Amniotic stem cell (primary cell): ENCODE results near the gene RAC2.

ENCODE experiments used
- DNase-seq: peaks from one replicate; lab custom pipeline; 2025; lab: John Stamatoyannopoulos, UW

RAC2 gene

GRCh38 chr22:37275134-37275533 is 31.1 kb upstream of the RAC2 start:
- no peak for DNase-seq

GRCh38 chr22:37274380-37274862 is 30.4 kb upstream of the RAC2 start:
- DNase-seq, result no peak

GRCh38 chr22:37273846-37274225 is 29.8 kb upstream of the RAC2 start:
- DNase-seq, result no peak

GRCh38 chr22:37273126-37273845 is 29.2 kb upstream of the RAC2 start:
- no peak for DNase-seq

- no peak for DNase-seq
Measured at GRCh38 chr22:37270928-37271650, 27.0 kb upstream of the RAC2 start.

- no peak for DNase-seq
Measured at GRCh38 chr22:37269936-37270678, 26.0 kb upstream of the RAC2 start.

- no peak for DNase-seq
Measured at GRCh38 chr22:37267661-37268413, 23.8 kb upstream of the RAC2 start.

- DNase-seq, result no peak
Measured at GRCh38 chr22:37267135-37267587, 23.1 kb upstream of the RAC2 start.

GRCh38 chr22:37266581-37267134 is 22.6 kb upstream of the RAC2 start:
- no peak for DNase-seq

- DNase-seq, result no peak
Measured at GRCh38 chr22:37263966-37264887, 20.2 kb upstream of the RAC2 start.

- no peak for DNase-seq
Measured at GRCh38 chr22:37262346-37262745, 18.3 kb upstream of the RAC2 start.

GRCh38 chr22:37260901-37261336 is 16.9 kb upstream of the RAC2 start:
- DNase-seq, result peak; percentile 46

- DNase-seq, result no peak
Measured at GRCh38 chr22:37260155-37260795, 16.2 kb upstream of the RAC2 start.

GRCh38 chr22:37259540-37260029 is 15.5 kb upstream of the RAC2 start:
- no peak for DNase-seq

GRCh38 chr22:37258753-37259401 is 14.8 kb upstream of the RAC2 start:
- DNase-seq, result no peak

GRCh38 chr22:37258005-37258752 is 14.1 kb upstream of the RAC2 start:
- no peak for DNase-seq

- DNase-seq, result no peak
Measured at GRCh38 chr22:37256075-37256726, 12.1 kb upstream of the RAC2 start.

- no peak for DNase-seq
Measured at GRCh38 chr22:37255558-37256006, 11.5 kb upstream of the RAC2 start.
